Neural cell (in vitro differentiated cells): Measurements from ENCODE around the gene ZNF148.

ENCODE experiments used
- CTCF ChIP-seq: fragments of 450-650 bp; IDR thresholded peaks from 2 replicates; pipeline ENCODE4 v1.5.1; 2014; ENCODE audit warnings: antibody characterized with exemption, mild to moderate bottlenecking, moderate library complexity; ENCODE audit not compliant: poor library complexity, severe bottlenecking
- POLR2AphosphoS5 ChIP-seq: IDR thresholded peaks from 2 replicates; pipeline ENCODE4 v1.6.1; 2012
- TAF1 ChIP-seq: IDR thresholded peaks from 2 replicates; pipeline ENCODE4 v1.6.1; 2012; ENCODE audit warnings: low read depth
- TF ChIP-seq, protein P1 (sequence below): IDR thresholded peaks from 2 replicates; pipeline ENCODE4 v1.6.1; 2012; ENCODE audit warnings: borderline replicate concordance

DNA sequence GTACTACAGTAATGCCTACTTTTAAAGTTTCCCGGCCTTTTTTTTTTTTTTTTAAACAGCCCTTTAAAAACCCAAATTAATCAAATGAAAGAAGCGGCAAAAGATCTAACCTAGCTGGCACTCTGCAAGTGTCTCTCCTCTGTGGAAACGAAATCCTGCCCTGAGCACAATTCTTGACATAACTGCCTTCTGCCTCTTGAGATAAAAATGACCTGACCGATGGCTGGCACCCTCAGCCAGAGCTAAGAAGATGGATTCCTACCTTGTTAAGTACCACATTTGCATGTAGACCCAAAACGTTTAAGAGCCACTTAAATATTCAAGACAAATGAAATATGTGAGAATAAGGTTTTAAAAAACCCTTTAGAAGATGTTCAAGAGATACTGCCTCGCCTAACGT, 146.0 kb downstream of the ZNF148 start:
- TF ChIP-seq CTCF, result no peak
- no peak for TF ChIP-seq POLR2AphosphoS5
- TF ChIP-seq, protein P1, sequence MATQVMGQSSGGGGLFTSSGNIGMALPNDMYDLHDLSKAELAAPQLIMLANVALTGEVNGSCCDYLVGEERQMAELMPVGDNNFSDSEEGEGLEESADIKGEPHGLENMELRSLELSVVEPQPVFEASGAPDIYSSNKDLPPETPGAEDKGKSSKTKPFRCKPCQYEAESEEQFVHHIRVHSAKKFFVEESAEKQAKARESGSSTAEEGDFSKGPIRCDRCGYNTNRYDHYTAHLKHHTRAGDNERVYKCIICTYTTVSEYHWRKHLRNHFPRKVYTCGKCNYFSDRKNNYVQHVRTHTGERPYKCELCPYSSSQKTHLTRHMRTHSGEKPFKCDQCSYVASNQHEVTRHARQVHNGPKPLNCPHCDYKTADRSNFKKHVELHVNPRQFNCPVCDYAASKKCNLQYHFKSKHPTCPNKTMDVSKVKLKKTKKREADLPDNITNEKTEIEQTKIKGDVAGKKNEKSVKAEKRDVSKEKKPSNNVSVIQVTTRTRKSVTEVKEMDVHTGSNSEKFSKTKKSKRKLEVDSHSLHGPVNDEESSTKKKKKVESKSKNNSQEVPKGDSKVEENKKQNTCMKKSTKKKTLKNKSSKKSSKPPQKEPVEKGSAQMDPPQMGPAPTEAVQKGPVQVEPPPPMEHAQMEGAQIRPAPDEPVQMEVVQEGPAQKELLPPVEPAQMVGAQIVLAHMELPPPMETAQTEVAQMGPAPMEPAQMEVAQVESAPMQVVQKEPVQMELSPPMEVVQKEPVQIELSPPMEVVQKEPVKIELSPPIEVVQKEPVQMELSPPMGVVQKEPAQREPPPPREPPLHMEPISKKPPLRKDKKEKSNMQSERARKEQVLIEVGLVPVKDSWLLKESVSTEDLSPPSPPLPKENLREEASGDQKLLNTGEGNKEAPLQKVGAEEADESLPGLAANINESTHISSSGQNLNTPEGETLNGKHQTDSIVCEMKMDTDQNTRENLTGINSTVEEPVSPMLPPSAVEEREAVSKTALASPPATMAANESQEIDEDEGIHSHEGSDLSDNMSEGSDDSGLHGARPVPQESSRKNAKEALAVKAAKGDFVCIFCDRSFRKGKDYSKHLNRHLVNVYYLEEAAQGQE, result no peak
- TF ChIP-seq TAF1, result no peak
